GM06990 (cell line): ENCODE measurements around the gene OPRL1.

Experiments used
- DNase-seq: peaks from one replicate; pipeline ENCODE4 v3.0.0-alpha.2; 2011; ENCODE audit not compliant: insufficient read length; ENCODE audit errors: extremely low read depth
- H3K27me3 ChIP-seq: replicated peaks from 2 replicates; pipeline ENCODE4 v1.6.0; 2011; ENCODE audit warnings: low read length; ENCODE audit not compliant: control insufficient read depth, insufficient read depth
- H3K36me3 ChIP-seq: 2 replicates; pipeline ENCODE4 v1.5.1; 2011; ENCODE audit warnings: low read length; ENCODE audit not compliant: control insufficient read depth, insufficient read depth
- H3K4me3 ChIP-seq: replicated peaks from 2 replicates; pipeline ENCODE4 v1.5.1; 2011; ENCODE audit warnings: low read depth, mild to moderate bottlenecking, control low read depth, low read length
- CTCF ChIP-seq: IDR thresholded peaks from 2 replicates; pipeline ENCODE4 v1.5.1; 2011; ENCODE audit warnings: low read length, control low read depth, mild to moderate bottlenecking, inconsistent platforms; ENCODE audit not compliant: insufficient read depth, poor library complexity, severe bottlenecking

Gene OPRL1

GRCh38 chr20:64050261-64051032, 29.4 kb upstream of the OPRL1 start:
- no peaks in the 10 kb centered on the region for H3K36me3 ChIP-seq
- H3K27me3 ChIP-seq, result no peaks in the 10 kb centered on the region; the same call in 1 of the 2 replicates
- no peak for TF ChIP-seq CTCF
- no peak for DNase-seq
- no peak overlapping the region for H3K4me3 ChIP-seq

GRCh38 chr20:64051033-64051452, 28.8 kb upstream of the OPRL1 start:
- DNase-seq, result no peak
- Histone ChIP-seq H3K27me3 (no peaks in the 10 kb centered on the region; the same call in 1 of the 2 replicates), H3K36me3 (no peaks in the 10 kb centered on the region), H3K4me3 (no peak overlapping the region)
- no peak for TF ChIP-seq CTCF

- H3K36me3 ChIP-seq, result no peaks in the 10 kb centered on the region
- H3K4me3 ChIP-seq, result no peak overlapping the region
- no peak for DNase-seq
- no peak for TF ChIP-seq CTCF
- no peaks in the 10 kb centered on the region for H3K27me3 ChIP-seq
These were observed 28.1 kb upstream of the OPRL1 start for GRCh38 chr20:64051561-64052325.

- DNase-seq, result no peak
- Histone ChIP-seq H3K36me3 (no peaks in the 10 kb centered on the region), H3K27me3 (no peaks in the 10 kb centered on the region), H3K4me3 (no peak overlapping the region)
- no peak for TF ChIP-seq CTCF
These were observed 27.6 kb upstream of the OPRL1 start for GRCh38 chr20:64052326-64052722.

- no peak for DNase-seq
- TF ChIP-seq CTCF, result no peak
- H3K4me3 ChIP-seq, result no peak overlapping the region
- no peaks in the 10 kb centered on the region for H3K27me3 ChIP-seq
- H3K36me3 ChIP-seq, result no peaks in the 10 kb centered on the region
These were observed 26.7 kb upstream of the OPRL1 start for GRCh38 chr20:64052987-64053840.
